SK-N-SH treated with all-trans-retinoic acid at 6 μM for 48 hours (cell line): ENCODE measurements around the gene CACNA1C.

Experiments used
- ATAC-seq: fragments of 200-7000 bp; cut with Tn5 transposase; 3 replicates; pipeline ENCODE4 v1.9.1; 2020; ENCODE audit warnings: mild to moderate bottlenecking, moderate library complexity
- ARNTL ChIP-seq: fragments of 450-650 bp; formaldehyde crosslinking; IDR thresholded peaks from 2 replicates; pipeline ENCODE4 v1.5.0; 2020; ENCODE audit warnings: low read depth, mild to moderate bottlenecking, moderate library complexity, borderline replicate concordance
- CSDC2 ChIP-seq: fragments of 250-450 bp; sonication (Bioruptor Pico); IDR thresholded peaks from 2 replicates; pipeline ENCODE4 v1.5.0; 2020; ENCODE audit warnings: mild to moderate bottlenecking, moderate library complexity
- CSRNP3 ChIP-seq: fragments of 250-450 bp; sonication (Bioruptor Pico); IDR thresholded peaks from 2 replicates; pipeline ENCODE4 v1.5.1; 2021; ENCODE audit warnings: mild to moderate bottlenecking, moderate library complexity
- ESRRG ChIP-seq: fragments of 250-450 bp; sonication (Bioruptor Pico); IDR thresholded peaks from 2 replicates; pipeline ENCODE4 v1.6.1; 2021; ENCODE audit warnings: mild to moderate bottlenecking
- GLIS3 ChIP-seq: fragments of 250-450 bp; sonication (Bioruptor Pico); IDR thresholded peaks from 2 replicates; pipeline ENCODE4 v1.5.0; 2020; ENCODE audit warnings: mild to moderate bottlenecking, moderate library complexity
- PATZ1 ChIP-seq: fragments of 250-450 bp; sonication (Bioruptor Pico); IDR thresholded peaks from 2 replicates; pipeline ENCODE4 v1.8.0; 2020; ENCODE audit warnings: mild to moderate bottlenecking, moderate library complexity, borderline replicate concordance
- PPARA ChIP-seq: fragments of 250-450 bp; sonication (Bioruptor Pico); IDR thresholded peaks from 2 replicates; pipeline ENCODE4 v1.5.0; 2020; ENCODE audit warnings: mild to moderate bottlenecking, borderline replicate concordance
- RARB ChIP-seq: fragments of 250-450 bp; sonication (Bioruptor Pico); IDR thresholded peaks from 2 replicates; pipeline ENCODE4 v1.8.0; 2021; ENCODE audit warnings: mild to moderate bottlenecking, moderate library complexity
- SNAI2 ChIP-seq: fragments of 250-450 bp; sonication (Bioruptor Pico); IDR thresholded peaks from 2 replicates; pipeline ENCODE4 v1.5.0; 2020; ENCODE audit warnings: mild to moderate bottlenecking, moderate library complexity
- TCF4 ChIP-seq: fragments of 250-450 bp; sonication (Bioruptor Pico); IDR thresholded peaks from 2 replicates; pipeline ENCODE4 v1.8.0; 2021; ENCODE audit warnings: mild to moderate bottlenecking, moderate library complexity, borderline replicate concordance
- TOX ChIP-seq: fragments of 250-450 bp; sonication (Bioruptor Pico); IDR thresholded peaks from 2 replicates; pipeline ENCODE4 v1.8.0; 2021; ENCODE audit warnings: mild to moderate bottlenecking, moderate library complexity, borderline replicate concordance
- ZC3H10 ChIP-seq: fragments of 250-450 bp; sonication (Bioruptor Pico); IDR thresholded peaks from 2 replicates; pipeline ENCODE4 v1.5.1; 2021; ENCODE audit warnings: mild to moderate bottlenecking, moderate library complexity
- ZFP3 ChIP-seq: fragments of 250-450 bp; sonication (Bioruptor Pico); IDR thresholded peaks from 2 replicates; pipeline ENCODE4 v1.5.0; 2020; ENCODE audit warnings: mild to moderate bottlenecking, moderate library complexity
- ZFP30 ChIP-seq: fragments of 450-650 bp; formaldehyde crosslinking; IDR thresholded peaks from 2 replicates; pipeline ENCODE4 v1.5.0; 2022; ENCODE audit warnings: mild to moderate bottlenecking, moderate library complexity
- ZNF565 ChIP-seq: fragments of 450-650 bp; formaldehyde crosslinking; conservative IDR thresholded peaks from 2 replicates; pipeline ENCODE4 v1.5.0; 2020; ENCODE audit warnings: low read depth, mild to moderate bottlenecking, moderate library complexity
- ZNF70 ChIP-seq: fragments of 450-650 bp; formaldehyde crosslinking; IDR thresholded peaks from 2 replicates; pipeline ENCODE4 v1.5.0; 2020; ENCODE audit warnings: mild to moderate bottlenecking, moderate library complexity
- ZNF8 ChIP-seq: fragments of 450-650 bp; formaldehyde crosslinking; IDR thresholded peaks from 2 replicates; pipeline ENCODE4 v1.5.0; 2020; ENCODE audit warnings: mild to moderate bottlenecking, moderate library complexity
- TF ChIP-seq, protein P1 (sequence below): fragments of 250-450 bp; sonication (Bioruptor Pico); IDR thresholded peaks from 2 replicates; pipeline ENCODE4 v1.5.0; 2020; ENCODE audit warnings: mild to moderate bottlenecking, moderate library complexity
- TF ChIP-seq, protein P2 (sequence below): fragments of 250-450 bp; sonication (Bioruptor Pico); IDR thresholded peaks from 2 replicates; pipeline ENCODE4 v1.8.0; 2021; ENCODE audit warnings: low read depth, mild to moderate bottlenecking, moderate library complexity, borderline replicate concordance
- TF ChIP-seq, protein P3 (sequence below): fragments of 250-450 bp; sonication (Bioruptor Pico); IDR thresholded peaks from 2 replicates; pipeline ENCODE4 v1.5.1; 2020; ENCODE audit warnings: low read depth, mild to moderate bottlenecking, moderate library complexity

The CACNA1C gene

GRCh38 chr12:2191534-2192153 is 138.9 kb downstream of the CACNA1C start:
- TF ChIP-seq ZNF565 (no peak), ZC3H10 (CRISPR knock-in tag) (no peak), ZNF70 (no peak), PATZ1 (CRISPR knock-in tag) (no peak), RARB (CRISPR knock-in tag) (no peak), ZFP30 (CRISPR knock-in tag) (no peak), TOX (CRISPR knock-in tag) (no peak), PPARA (CRISPR knock-in tag) (no peak), ZNF8 (CRISPR knock-in tag) (no peak), CSDC2 (CRISPR knock-in tag) (no peak), CSRNP3 (no peak), TCF4 (CRISPR knock-in tag) (no peak), ESRRG (no peak), GLIS3 (CRISPR knock-in tag) (no peak), SNAI2 (CRISPR knock-in tag) (no peak), ARNTL (CRISPR knock-in tag) (no peak)
- TF ChIP-seq, protein P1, sequence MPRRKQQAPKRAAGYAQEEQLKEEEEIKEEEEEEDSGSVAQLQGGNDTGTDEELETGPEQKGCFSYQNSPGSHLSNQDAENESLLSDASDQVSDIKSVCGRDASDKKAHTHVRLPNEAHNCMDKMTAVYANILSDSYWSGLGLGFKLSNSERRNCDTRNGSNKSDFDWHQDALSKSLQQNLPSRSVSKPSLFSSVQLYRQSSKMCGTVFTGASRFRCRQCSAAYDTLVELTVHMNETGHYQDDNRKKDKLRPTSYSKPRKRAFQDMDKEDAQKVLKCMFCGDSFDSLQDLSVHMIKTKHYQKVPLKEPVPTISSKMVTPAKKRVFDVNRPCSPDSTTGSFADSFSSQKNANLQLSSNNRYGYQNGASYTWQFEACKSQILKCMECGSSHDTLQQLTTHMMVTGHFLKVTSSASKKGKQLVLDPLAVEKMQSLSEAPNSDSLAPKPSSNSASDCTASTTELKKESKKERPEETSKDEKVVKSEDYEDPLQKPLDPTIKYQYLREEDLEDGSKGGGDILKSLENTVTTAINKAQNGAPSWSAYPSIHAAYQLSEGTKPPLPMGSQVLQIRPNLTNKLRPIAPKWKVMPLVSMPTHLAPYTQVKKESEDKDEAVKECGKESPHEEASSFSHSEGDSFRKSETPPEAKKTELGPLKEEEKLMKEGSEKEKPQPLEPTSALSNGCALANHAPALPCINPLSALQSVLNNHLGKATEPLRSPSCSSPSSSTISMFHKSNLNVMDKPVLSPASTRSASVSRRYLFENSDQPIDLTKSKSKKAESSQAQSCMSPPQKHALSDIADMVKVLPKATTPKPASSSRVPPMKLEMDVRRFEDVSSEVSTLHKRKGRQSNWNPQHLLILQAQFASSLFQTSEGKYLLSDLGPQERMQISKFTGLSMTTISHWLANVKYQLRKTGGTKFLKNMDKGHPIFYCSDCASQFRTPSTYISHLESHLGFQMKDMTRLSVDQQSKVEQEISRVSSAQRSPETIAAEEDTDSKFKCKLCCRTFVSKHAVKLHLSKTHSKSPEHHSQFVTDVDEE (CRISPR knock-in tag), result no peak
- TF ChIP-seq, protein P2, sequence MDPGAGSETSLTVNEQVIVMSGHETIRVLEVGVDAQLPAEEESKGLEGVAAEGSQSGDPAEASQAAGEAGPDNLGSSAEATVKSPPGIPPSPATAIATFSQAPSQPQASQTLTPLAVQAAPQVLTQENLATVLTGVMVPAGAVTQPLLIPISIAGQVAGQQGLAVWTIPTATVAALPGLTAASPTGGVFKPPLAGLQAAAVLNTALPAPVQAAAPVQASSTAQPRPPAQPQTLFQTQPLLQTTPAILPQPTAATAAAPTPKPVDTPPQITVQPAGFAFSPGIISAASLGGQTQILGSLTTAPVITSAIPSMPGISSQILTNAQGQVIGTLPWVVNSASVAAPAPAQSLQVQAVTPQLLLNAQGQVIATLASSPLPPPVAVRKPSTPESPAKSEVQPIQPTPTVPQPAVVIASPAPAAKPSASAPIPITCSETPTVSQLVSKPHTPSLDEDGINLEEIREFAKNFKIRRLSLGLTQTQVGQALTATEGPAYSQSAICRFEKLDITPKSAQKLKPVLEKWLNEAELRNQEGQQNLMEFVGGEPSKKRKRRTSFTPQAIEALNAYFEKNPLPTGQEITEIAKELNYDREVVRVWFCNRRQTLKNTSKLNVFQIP, result no peak
- ATAC-seq, result no peak

GRCh38 chr12:2192231-2192630 is 139.4 kb downstream of the CACNA1C start:
- no peak for TF ChIP-seq ZNF70
- ATAC-seq, result no peak

GRCh38 chr12:2194060-2194459 is 141.3 kb downstream of the CACNA1C start:
- TF ChIP-seq ESRRG (no peak), GLIS3 (CRISPR knock-in tag) (no peak), CSDC2 (CRISPR knock-in tag) (no peak), ZFP3 (CRISPR knock-in tag) (no peak), TOX (CRISPR knock-in tag) (no peak)
- TF ChIP-seq, protein P2, result no peak
- TF ChIP-seq, protein P3, sequence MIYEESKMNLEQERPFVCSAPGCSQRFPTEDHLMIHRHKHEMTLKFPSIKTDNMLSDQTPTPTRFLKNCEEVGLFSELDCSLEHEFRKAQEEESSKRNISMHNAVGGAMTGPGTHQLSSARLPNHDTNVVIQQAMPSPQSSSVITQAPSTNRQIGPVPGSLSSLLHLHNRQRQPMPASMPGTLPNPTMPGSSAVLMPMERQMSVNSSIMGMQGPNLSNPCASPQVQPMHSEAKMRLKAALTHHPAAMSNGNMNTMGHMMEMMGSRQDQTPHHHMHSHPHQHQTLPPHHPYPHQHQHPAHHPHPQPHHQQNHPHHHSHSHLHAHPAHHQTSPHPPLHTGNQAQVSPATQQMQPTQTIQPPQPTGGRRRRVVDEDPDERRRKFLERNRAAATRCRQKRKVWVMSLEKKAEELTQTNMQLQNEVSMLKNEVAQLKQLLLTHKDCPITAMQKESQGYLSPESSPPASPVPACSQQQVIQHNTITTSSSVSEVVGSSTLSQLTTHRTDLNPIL, result no peak
- TF ChIP-seq, protein P1 (CRISPR knock-in tag), result no peak
- ATAC-seq, result no peak
